OCI-LY1 (cell line): ENCODE measurements around the gene CDH23.

Experiments used
- EZH2 ChIP-seq: fragments of 200-600 bp; sonication (generic), shearing (Covaris generic); IDR thresholded peaks from 2 replicates; pipeline ENCODE4 v1.8.0; 2017; ENCODE audit warnings: borderline replicate concordance, mixed run types, mild to moderate bottlenecking, antibody characterized with exemption, low read length, moderate library complexity, mixed read lengths
- TF ChIP-seq, protein P1 (sequence below): fragments of 200-600 bp; sonication (generic), shearing (Covaris generic); IDR thresholded peaks from 2 replicates; pipeline ENCODE4 v1.5.1; 2017; ENCODE audit warnings: mild to moderate bottlenecking, antibody characterized with exemption, low read length, moderate library complexity, mixed read lengths

GRCh38 chr10:71812913-71813590, 416.3 kb downstream of the CDH23 start:
- TF ChIP-seq, protein P1, sequence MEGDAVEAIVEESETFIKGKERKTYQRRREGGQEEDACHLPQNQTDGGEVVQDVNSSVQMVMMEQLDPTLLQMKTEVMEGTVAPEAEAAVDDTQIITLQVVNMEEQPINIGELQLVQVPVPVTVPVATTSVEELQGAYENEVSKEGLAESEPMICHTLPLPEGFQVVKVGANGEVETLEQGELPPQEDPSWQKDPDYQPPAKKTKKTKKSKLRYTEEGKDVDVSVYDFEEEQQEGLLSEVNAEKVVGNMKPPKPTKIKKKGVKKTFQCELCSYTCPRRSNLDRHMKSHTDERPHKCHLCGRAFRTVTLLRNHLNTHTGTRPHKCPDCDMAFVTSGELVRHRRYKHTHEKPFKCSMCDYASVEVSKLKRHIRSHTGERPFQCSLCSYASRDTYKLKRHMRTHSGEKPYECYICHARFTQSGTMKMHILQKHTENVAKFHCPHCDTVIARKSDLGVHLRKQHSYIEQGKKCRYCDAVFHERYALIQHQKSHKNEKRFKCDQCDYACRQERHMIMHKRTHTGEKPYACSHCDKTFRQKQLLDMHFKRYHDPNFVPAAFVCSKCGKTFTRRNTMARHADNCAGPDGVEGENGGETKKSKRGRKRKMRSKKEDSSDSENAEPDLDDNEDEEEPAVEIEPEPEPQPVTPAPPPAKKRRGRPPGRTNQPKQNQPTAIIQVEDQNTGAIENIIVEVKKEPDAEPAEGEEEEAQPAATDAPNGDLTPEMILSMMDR: no peak
- TF ChIP-seq EZH2: no peak
